ENCODE measurements around the gene TMEM178A.
"Not testable (repeated sequence)": the region's sequence is repeated elsewhere in the genome, so short reads cannot be mapped to it uniquely, and the experiment has no call there.

Gene TMEM178A

DNA sequence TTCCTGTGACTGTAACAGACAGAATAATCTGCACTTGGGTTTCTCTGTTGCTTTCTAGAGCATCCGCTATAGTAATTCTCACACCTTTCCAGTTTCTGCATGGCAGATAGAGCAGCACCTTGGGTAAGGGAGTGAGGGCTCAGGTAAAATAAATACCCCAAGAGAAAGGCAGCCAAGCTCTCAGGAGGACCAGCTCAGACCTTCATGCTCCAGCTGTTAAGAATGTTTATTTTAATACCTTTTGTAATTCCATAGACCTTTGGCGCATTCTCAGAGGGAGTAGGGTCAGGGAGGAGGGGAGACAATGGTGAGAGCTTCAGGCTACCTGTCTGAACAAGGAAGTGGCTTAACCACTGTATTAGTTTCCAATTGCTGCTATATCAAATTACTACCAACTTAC is 16.2 kb upstream of the TMEM178A start:
- no peak for DNase-seq

- no peak for DNase-seq
Observed at GRCh38 chr2:39650468-39650867, 15.2 kb upstream of the TMEM178A start.

DNA sequence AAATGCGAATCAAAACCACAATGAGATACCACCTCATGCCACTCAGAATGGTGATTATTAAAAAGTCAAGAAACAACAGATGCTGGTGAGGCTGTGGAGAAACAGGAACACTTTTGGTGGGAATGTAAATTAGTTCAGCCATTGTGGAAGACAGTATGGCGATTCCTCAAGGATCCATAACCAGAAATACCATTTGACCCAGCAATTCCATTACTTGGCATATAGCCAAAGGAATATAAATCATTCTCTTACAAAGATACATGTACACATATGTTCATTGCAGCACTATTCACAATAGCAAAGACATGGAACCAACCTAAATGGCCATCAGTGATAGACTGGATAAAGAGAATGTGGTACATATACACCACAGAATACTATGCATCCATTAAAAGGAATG is 9.5 kb upstream of the TMEM178A start:
- not testable (repeated sequence) for DNase-seq

DNA sequence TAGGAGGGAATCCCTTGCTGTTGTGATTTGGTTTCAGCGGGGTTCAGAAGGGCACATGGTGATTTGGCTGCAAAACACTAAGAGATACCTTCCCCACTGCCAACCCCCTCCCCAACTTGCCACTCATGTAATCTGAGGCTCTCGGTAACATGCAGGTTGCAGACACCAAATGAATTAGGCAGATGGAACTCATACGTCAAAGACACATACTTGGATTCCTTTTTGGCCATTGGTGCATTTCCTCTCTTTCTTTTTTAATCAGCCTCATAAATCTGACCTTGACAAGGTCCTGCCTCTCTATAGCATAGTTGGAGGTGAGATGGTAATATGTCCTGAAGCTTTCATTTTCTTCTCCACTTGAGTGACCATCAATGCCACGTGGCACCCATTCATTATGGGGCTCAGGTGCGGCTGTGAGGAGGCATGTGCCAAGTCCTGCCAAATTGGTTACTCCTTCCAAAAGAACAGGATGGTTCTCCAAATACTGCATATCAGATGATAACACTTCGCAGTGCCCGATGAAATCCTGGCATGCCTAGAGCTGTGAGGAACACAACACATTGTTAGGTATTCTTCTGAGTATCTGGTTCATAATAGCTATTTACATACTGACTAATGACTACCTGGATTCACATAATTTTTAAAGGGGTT is 8.3 kb upstream of the TMEM178A start:
- no peak for DNase-seq

DNA sequence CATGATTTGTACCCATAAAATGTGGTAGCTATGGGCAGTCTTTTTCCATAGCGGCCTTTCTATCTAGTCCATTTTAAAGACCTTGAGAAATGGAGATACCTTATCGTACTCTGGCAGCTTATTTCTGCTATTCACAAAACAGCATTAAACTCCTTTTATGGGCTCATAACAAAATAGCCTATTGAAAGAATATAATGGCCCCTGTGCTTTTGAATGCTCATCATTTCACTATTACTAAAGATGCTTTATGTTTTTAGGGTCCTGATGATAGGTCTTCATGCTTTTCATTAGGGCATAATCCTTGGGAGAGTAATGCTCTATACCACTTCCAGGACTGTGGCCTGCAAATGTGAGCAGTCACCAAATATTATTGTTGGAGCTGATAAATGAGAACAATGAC is 7.3 kb upstream of the TMEM178A start:
- no peak for DNase-seq

DNA sequence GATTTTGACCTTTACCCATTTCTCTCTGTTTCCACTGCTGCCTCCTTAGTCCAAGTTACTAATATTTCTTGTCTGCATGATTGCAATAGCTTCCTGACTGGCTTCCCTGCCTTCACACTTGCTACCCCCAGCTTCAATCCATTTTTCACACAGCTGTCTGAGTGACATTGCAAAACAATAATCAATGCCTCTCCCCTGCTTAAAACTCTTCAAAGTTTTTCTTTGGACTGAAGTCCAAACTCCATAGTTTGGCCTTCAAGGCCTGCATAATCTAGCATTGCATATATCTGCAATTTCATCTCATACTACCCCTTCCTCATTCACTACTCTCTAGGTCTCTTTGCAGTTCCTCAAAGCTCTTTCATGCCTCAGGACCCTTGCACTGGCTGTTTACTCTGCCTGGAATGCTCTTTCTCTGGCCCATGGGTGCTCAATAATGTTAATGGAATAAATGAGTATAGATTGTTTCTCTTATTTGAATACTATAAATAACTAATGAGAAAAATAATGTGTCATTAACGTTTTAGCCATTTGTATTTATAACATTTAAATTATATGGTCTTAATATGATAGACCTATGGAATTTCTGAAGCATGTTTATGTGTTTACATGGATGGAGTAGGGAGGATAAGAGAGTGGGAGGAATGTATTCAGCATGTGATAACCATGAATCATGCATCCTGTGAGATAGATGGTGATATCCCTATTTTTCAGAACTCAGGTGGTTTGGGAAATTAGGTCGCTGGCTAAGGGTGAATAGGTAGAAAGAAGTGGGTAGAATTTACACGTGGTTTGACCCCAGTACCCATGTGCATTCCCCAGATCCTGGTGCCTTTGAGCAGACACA is 5.7 kb upstream of the TMEM178A start:
- DNase-seq, result no peak

DNA sequence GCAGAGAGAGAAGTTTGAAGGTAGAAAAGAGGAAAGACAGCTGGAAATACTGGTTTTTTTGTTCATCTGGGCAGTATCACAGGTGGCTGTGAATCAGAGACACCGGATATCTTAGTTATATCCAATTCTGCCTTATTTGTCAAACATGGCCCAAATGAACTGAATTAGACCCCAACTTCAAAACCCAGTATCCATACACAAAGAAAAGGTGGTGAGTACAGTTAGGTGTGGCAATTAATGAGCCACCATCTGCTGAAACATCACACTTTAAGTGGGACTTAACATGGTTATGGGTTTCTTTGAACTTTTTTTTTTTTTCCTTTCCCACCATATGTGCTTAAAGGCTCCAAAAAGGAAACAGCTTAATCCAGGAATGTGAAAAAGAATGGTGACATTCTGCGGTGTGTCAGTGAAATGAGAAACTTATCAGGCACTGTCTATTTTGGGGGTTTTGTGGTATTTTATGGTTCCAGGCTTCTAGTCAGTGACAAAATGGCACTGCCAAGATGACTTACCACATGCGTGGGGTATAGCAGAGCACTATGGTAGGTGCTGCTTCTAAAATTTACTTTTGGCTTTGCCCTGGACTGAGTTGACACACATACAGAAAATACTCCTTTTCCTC is 5.0 kb upstream of the TMEM178A start:
- DNase-seq, result no peak

DNA sequence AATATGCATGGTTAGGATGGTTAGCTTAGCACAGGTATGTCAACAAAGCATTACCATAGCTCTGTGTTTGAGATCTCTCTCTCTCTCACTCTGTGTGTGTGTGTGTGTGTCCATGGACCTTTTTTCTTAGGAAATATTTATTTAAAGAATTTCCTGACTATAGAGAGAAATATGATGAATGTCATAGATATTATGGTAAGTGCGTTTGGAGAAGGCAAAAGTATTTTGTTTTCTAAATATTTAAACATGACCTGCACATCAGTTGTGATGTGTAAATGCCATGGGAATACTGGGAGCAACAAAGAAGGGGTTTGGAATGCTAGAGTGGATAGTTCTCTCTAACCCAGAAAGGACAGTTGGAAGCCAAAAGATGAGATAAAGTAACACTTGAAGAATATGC is 3.9 kb upstream of the TMEM178A start:
- no peak for DNase-seq

DNA sequence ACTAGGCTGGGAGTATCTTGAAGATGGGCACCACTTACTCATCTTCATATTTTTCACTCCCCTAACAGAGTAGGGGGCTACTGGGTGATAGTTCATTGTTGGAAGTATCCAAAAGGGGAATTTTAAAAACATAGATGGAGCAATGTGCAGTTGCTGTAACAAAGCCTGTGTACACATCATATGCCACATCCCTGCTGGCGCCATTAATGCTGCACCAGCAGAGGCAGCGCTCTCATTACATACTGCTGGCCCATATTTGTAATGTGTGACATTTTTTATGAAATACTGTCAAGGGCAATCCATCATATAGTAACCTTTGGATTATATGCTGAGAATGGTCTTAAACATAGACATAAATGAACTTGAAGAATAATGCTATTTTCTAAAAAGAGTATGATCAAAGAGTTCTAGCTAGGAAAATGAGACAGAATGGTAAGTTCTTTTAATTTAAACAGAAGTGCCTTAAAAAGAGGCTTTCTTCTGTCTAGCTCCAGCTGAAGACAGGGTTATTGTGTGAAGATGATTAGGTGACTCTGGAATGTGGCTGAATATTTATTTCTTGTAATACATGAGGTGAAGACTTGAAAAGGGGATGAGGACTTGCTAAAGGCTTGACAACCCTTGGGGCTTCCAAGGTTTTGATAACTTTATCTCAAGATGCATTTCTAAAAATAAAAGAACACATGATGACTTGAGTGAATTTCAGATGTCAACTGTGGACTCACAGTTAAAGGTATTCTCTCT is 2.4 kb upstream of the TMEM178A start:
- DNase-seq, result no peak

DNA sequence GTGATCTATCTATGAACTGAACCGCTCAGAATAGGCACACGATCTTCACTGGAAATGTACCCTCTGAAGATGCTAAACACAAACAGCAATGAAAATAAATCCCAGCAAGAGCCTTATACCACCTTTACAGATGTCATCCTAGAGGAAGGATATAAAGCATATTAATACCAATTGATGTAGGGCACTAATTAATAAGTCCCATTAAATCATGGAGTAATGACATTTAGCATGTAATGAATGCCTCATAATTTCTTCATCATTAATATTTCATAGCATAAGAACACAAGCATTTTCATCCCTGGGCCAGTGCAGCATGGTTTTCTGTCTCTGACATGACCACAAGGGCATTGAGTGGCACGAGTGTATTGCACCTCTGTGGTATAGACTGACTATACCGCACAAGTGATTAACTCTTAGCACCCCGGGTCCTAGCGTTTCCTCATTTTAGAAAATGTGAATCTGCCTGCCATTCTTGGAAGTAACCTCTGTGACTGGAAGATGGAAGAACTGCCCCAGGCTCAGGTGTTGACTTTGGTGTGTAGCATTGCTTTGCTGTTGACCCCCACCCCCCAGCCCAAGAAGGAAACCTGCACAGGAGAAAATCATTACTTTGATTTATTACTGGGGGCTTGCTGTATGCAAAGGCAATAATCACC is 1.4 kb upstream of the TMEM178A start:
- no peak for DNase-seq

- DNase-seq, result peak; percentile 20
Observed at GRCh38 chr2:39664888-39665591, 677 bp upstream of the TMEM178A start.

DNA sequence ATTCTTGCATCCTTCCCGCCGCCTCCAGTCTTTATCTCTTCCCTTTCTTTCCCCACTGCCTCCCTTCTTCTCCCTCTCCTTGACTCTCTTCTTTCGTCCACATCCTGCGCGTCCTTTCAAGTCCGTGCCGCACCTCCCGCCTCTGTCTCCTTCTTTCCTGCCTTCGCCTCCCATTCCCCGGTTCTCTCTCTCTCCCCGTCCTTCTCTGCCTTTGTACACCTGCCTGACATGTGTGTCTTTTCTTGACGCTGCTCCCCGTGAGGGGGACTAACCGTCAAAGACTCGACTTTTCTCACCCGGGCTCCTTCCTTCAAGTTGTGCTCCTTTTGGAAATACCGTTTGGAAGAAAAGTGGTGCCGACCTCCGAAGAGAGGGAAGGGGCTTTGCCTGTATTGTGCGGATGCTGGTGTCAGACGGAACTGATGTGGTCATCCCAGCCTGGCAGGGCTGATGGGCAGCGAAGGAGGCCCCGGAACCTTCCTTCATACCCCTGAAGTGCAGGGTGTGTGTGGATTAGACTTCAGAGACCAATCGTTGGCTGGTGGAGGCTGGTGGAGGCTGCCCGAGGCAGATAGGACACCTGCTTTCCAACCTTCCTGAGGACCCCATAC is 879 bp downstream of the TMEM178A start:
- DNase-seq, result no peak

GRCh38 chr2:39667104-39667885 is 1.6 kb downstream of the TMEM178A start:
- no peak for DNase-seq

GRCh38 chr2:39667886-39668276 is 2.2 kb downstream of the TMEM178A start:
- DNase-seq, result no peak

DNA sequence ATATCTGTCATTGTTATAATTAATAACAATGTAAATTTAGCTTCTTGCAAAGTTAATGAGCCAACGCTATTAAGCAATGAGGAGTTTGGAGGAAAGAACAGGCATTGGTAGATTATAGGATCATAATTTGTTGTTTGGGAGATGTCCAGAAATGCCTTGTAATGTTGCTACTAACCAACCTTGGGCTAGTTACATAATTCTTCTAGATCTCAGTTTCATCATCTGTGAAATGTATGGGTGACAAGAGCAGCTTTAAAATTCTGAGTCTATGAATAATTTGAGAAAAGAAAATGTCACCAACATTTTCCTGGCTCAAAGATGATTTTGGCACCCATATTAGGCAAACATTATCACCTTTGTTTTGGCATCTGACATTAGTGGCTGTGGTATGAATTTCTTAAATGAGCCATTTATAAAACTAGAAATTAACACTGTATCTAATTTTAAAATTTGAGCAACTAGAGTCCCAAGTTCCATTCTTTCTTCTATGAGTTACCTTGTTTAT is 2.9 kb downstream of the TMEM178A start:
- DNase-seq, result no peak

GRCh38 chr2:39671604-39672003 is 5.9 kb downstream of the TMEM178A start:
- no peak for DNase-seq

- DNase-seq, result no peak
Observed at GRCh38 chr2:39673018-39673417, 7.3 kb downstream of the TMEM178A start.

DNA sequence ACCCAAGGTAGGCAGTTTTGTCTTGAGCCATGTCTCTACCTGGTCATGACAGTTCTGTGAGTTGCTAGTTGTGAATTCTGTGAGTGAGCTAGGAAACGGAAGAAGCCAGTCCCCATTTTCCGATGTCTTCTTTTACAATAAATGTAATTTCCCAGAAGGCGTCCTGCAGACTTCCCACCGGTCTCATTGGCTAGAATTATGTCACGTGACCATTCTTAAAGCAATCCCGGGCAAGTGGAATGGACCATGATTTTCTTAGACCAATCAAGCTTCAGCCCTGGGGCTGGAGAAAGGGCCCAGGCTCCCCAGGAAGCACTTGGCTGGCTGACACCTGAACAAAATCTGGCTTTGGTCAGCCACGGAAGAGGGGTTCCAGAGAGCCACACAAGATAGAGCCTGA is 10.6 kb downstream of the TMEM178A start:
- DNase-seq, result no peak

- DNase-seq, result no peak
Observed at GRCh38 chr2:39678170-39678569, 12.5 kb downstream of the TMEM178A start.

DNA sequence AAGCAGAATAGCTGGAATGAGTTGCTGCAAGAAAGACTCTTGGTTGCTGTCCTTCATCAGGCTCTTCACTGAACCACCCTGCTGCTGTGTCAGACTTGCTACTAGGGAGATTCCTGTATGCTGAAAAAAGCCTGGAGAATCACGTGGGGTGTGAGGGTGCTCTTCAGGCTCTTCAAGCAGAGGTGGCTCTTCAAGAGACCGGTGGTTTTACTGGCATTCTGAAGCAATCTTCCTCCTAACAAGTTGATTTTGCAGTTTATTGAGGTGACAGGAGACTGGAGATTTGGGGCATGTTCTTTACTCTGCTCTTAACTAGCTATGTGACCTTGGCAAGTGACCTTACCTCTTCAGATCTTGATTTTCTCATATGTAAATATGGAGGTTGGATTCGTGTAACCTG is 14.1 kb downstream of the TMEM178A start:
- DNase-seq, result no peak
